ENCODE data around the gene RAP1GAP2.
"Not testable (repeated sequence)": the region's sequence is repeated elsewhere in the genome, so short reads cannot be mapped to it uniquely, and the experiment has no call there.

Gene RAP1GAP2

GRCh38 chr17:3043737-3044365 lies 247.6 kb downstream of the RAP1GAP2 start:
- Histone ChIP-seq H3K4me3 (ENCODE audit: insufficient read depth, low read depth, low read length, poor library complexity, severe bottlenecking) (no peak overlapping the region), H3K9me3 (ENCODE audit: control insufficient read depth, low read length) (peaks cover 10% of the 10 kb centered on the region), H3K36me3 (ENCODE audit: control insufficient read depth, insufficient read depth, low read length) (no peaks in the 10 kb centered on the region), H3K27ac (ENCODE audit: insufficient read depth, low read length, poor library complexity, severe bottlenecking) (no peak overlapping the region), H3K27me3 (replicated peaks; ENCODE audit: control insufficient read depth, insufficient read depth, low read length, poor library complexity, severe bottlenecking) (peaks cover 5% of the 10 kb centered on the region), H3K4me1 (ENCODE audit: control insufficient read depth, insufficient read depth, low read length, poor library complexity, severe bottlenecking) (no peaks in the 10 kb centered on the region)
- no peak for DNase-seq

GRCh38 chr17:3046753-3047152 lies 250.5 kb downstream of the RAP1GAP2 start:
- DNase-seq = no peak
- Histone ChIP-seq H3K4me3 (ENCODE audit: insufficient read depth, low read depth, low read length, poor library complexity, severe bottlenecking) (no peak overlapping the region), H3K9me3 (ENCODE audit: control insufficient read depth, low read length) (peaks cover 10% of the 10 kb centered on the region)

DNA sequence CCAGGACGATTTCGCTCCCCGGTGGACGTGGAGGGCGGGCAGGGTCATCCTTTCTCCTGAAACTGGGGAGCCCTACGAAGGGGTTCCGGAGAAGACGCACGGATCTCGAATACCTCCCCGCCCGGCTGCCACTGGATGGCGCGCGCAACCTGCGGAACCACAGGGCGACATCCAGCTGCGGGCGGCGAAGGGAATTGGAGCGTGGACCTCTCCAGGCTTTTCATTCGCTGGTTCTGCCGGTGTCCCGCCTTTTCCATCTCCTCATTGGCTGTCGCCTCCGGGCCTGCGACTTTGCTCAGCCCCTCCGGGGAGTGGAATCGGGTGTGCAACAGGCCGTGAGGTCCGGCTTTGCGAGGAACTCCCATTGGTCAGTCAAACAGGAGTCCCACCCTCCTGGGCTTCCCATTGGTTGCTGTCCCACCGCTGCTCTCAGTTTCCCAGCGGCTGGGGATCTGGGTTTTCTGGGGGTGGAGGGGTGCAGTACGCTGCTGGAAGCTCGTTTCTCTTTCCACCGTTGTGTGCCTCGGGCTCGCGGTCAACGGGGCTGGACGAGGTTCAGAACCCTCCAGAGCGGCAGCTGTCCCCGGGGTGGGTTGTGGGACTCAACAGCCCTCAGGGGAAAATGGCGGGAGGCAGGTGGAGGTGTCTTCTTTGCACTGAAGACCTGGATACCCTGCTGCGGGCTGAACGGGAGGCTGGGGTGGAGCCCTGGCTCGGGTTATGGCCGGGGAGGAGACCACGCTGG lies 252.7 kb downstream of the RAP1GAP2 start:
- no peaks in the 10 kb centered on the region for H3K36me3 ChIP-seq (ENCODE audit: control insufficient read depth, insufficient read depth, low read length)
- H3K4me1 ChIP-seq (ENCODE audit: control insufficient read depth, insufficient read depth, low read length, poor library complexity, severe bottlenecking) = no peaks in the 10 kb centered on the region
- peak overlapping the region; percentile 88 for H3K4me3 ChIP-seq (ENCODE audit: insufficient read depth, low read depth, low read length, poor library complexity, severe bottlenecking)

More at GRCh38 chr17:3046753-3047152, 250.5 kb downstream of the RAP1GAP2 start:
- Histone ChIP-seq H3K27ac (ENCODE audit: insufficient read depth, low read length, poor library complexity, severe bottlenecking) (no peak overlapping the region), H3K4me1 (ENCODE audit: control insufficient read depth, insufficient read depth, low read length, poor library complexity, severe bottlenecking) (no peaks in the 10 kb centered on the region), H3K27me3 (replicated peaks; ENCODE audit: control insufficient read depth, insufficient read depth, low read length, poor library complexity, severe bottlenecking) (peaks cover 5% of the 10 kb centered on the region), H3K36me3 (ENCODE audit: control insufficient read depth, insufficient read depth, low read length) (no peaks in the 10 kb centered on the region)

GRCh38 chr17:3049705-3050295 lies 253.6 kb downstream of the RAP1GAP2 start:
- Histone ChIP-seq H3K27me3 (replicated peaks; ENCODE audit: control insufficient read depth, insufficient read depth, low read length, poor library complexity, severe bottlenecking) (no peaks in the 10 kb centered on the region), H3K9me3 (ENCODE audit: control insufficient read depth, low read length) (no peaks in the 10 kb centered on the region), H3K36me3 (ENCODE audit: control insufficient read depth, insufficient read depth, low read length) (no peaks in the 10 kb centered on the region), H3K4me3 (ENCODE audit: insufficient read depth, low read depth, low read length, poor library complexity, severe bottlenecking) (peak overlapping the region; percentile 88), H3K27ac (ENCODE audit: insufficient read depth, low read length, poor library complexity, severe bottlenecking) (no peak overlapping the region), H3K4me1 (ENCODE audit: control insufficient read depth, insufficient read depth, low read length, poor library complexity, severe bottlenecking) (no peaks in the 10 kb centered on the region)
- DNase-seq = no peak

More for the DNA sequence above, 252.7 kb downstream of the RAP1GAP2 start:
- peaks cover 6% of the 10 kb centered on the region for H3K9me3 ChIP-seq (ENCODE audit: control insufficient read depth, low read length)
- H3K27me3 ChIP-seq (replicated peaks; ENCODE audit: control insufficient read depth, insufficient read depth, low read length, poor library complexity, severe bottlenecking) = no peaks in the 10 kb centered on the region
- DNase-seq = peak; percentile 81 to 93 (median 85)
- H3K27ac ChIP-seq (ENCODE audit: insufficient read depth, low read length, poor library complexity, severe bottlenecking) = peak overlapping the region; percentile 25

GRCh38 chr17:3054868-3055267 lies 258.6 kb downstream of the RAP1GAP2 start:
- not testable (repeated sequence) for H3K9me3 ChIP-seq (ENCODE audit: control insufficient read depth, low read length); H3K27me3 ChIP-seq (replicated peaks; ENCODE audit: control insufficient read depth, insufficient read depth, low read length, poor library complexity, severe bottlenecking); H3K27ac ChIP-seq (ENCODE audit: insufficient read depth, low read length, poor library complexity, severe bottlenecking); DNase-seq; H3K36me3 ChIP-seq (ENCODE audit: control insufficient read depth, insufficient read depth, low read length); H3K4me3 ChIP-seq (ENCODE audit: insufficient read depth, low read depth, low read length, poor library complexity, severe bottlenecking); H3K4me1 ChIP-seq (ENCODE audit: control insufficient read depth, insufficient read depth, low read length, poor library complexity, severe bottlenecking)

DNA sequence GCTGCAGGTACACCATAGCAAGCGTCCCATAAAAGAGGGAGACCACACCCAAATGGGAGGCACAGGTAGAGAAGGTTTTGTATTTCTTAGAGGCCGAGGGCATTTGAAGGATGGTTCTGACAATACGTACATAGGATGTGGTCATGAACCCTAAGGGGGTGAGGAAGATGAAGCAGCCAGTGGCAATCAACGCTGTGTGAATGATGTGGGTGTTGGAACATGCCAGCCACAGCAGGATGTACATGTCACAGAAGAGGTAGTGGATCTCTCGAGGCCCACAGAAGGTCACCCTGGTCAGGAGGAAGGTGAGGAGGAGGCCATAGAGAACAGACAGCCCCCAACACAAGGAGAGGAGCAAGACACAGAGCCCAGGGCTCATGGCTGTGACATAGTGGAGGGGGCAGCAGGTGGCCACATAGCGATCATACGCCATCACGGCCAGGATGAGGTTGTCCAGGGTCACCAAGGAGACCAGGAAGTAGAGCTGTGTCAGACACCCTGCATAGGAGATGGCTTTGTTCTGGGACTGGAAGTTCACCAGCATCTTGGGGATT lies 266.7 kb downstream of the RAP1GAP2 start:
- H3K27me3 ChIP-seq (replicated peaks; ENCODE audit: control insufficient read depth, insufficient read depth, low read length, poor library complexity, severe bottlenecking); DNase-seq; H3K4me1 ChIP-seq (ENCODE audit: control insufficient read depth, insufficient read depth, low read length, poor library complexity, severe bottlenecking); H3K4me3 ChIP-seq (ENCODE audit: insufficient read depth, low read depth, low read length, poor library complexity, severe bottlenecking); H3K27ac ChIP-seq (ENCODE audit: insufficient read depth, low read length, poor library complexity, severe bottlenecking); H3K9me3 ChIP-seq (ENCODE audit: control insufficient read depth, low read length); H3K36me3 ChIP-seq (ENCODE audit: control insufficient read depth, insufficient read depth, low read length): not testable (repeated sequence)

DNA sequence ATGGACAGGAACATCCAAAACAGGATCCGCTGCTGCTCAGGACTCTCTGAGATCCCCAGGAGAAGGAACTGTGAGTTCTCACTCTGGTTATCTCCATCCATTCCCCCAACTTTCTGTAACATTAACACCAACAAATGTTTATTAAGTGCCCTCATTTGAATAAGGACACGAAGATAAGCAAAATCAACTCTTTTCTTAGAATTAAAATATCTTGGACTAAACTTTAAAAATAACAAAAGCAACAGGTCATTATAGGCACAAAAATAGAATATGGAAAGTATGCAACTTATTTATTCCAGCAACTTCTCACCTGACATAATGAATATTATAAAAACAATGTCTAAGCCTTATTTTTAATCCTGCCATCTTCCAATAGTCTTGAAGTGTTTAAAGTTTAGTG lies 267.3 kb downstream of the RAP1GAP2 start, which contains the start of gene OR1D5:
TSS of gene OR1D5 (minus strand) at position 101 of the 400 bp plus-strand sequence. CDS start at position 101, 0 bp downstream.
- H3K27me3 ChIP-seq (replicated peaks; ENCODE audit: control insufficient read depth, insufficient read depth, low read length, poor library complexity, severe bottlenecking); H3K4me3 ChIP-seq (ENCODE audit: insufficient read depth, low read depth, low read length, poor library complexity, severe bottlenecking); H3K9me3 ChIP-seq (ENCODE audit: control insufficient read depth, low read length); H3K27ac ChIP-seq (ENCODE audit: insufficient read depth, low read length, poor library complexity, severe bottlenecking); H3K36me3 ChIP-seq (ENCODE audit: control insufficient read depth, insufficient read depth, low read length); H3K4me1 ChIP-seq (ENCODE audit: control insufficient read depth, insufficient read depth, low read length, poor library complexity, severe bottlenecking); DNase-seq: not testable (repeated sequence)

DNA sequence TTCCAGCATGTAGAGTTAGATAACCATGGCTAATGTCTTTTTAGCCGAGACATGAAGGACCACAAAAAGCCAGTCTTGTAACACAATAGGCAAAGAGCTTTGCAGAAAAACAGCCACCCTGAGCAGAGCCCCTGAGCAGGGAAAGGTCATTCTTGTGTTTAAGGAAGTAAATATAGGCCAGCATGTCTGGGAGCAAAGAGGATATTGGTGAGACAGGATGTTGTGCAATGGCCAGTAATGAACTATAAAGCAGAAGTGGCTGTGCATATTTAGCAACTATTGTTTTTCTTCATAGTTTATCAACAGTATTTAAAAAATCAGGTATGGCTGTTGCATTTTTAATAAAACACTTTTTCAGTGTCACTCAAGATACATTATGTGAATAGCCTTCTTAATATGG lies 269.0 kb downstream of the RAP1GAP2 start:
- not testable (repeated sequence) for H3K4me3 ChIP-seq (ENCODE audit: insufficient read depth, low read depth, low read length, poor library complexity, severe bottlenecking); H3K27me3 ChIP-seq (replicated peaks; ENCODE audit: control insufficient read depth, insufficient read depth, low read length, poor library complexity, severe bottlenecking); H3K36me3 ChIP-seq (ENCODE audit: control insufficient read depth, insufficient read depth, low read length); DNase-seq; H3K27ac ChIP-seq (ENCODE audit: insufficient read depth, low read length, poor library complexity, severe bottlenecking); H3K9me3 ChIP-seq (ENCODE audit: control insufficient read depth, low read length); H3K4me1 ChIP-seq (ENCODE audit: control insufficient read depth, insufficient read depth, low read length, poor library complexity, severe bottlenecking)

DNA sequence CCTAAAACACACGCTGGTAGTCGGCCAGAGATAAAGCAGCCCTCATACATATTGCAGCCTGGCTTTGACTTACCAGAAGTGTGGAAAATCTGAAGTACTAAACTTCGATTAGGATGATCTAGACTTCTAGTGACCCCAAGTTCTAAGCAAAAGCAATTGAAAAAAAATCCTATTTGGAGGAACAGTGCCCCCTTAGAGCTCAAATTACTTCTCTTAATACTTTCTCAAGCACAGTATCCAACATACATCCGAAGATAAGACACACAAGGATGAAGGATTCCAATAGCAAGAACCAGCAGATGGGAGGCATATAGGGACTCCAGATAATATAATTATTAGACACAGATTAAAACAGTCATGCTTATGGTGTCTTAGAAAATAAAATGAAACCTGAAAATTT lies 277.6 kb downstream of the RAP1GAP2 start:
- not testable (repeated sequence) for H3K4me3 ChIP-seq (ENCODE audit: insufficient read depth, low read depth, low read length, poor library complexity, severe bottlenecking); H3K27ac ChIP-seq (ENCODE audit: insufficient read depth, low read length, poor library complexity, severe bottlenecking); H3K27me3 ChIP-seq (replicated peaks; ENCODE audit: control insufficient read depth, insufficient read depth, low read length, poor library complexity, severe bottlenecking); H3K36me3 ChIP-seq (ENCODE audit: control insufficient read depth, insufficient read depth, low read length); H3K4me1 ChIP-seq (ENCODE audit: control insufficient read depth, insufficient read depth, low read length, poor library complexity, severe bottlenecking); H3K9me3 ChIP-seq (ENCODE audit: control insufficient read depth, low read length); DNase-seq

Measured in effector memory CD4-positive, alpha-beta T cell (primary cell).